ENCODE results near the gene FOS.

FOS gene

DNA sequence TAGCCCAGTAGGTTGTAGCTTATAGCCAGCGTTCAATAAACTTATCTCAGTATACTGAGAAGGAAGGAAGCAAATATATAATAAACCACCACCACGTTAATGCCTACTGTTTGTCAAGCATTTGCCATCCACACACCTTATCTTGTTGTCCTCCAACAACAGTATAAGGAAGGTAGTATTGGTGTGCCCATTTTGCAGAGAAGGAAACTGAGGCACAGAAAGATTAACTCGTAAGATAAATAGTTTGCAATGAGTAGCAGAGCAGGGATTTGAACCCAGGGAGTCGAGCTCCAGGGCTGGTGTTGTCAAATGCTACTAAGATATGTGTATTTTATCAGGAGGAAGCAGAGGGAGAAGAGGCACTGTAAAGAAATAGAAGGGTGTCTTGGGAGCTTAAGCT is 27.8 kb upstream of the FOS start:
- DNase-seq (ENCODE audit: low read depth, low spot score), result no peak

- no peak for DNase-seq (ENCODE audit: low read depth, low spot score)
These were observed 26.3 kb upstream of the FOS start for GRCh38 chr14:75252254-75252837.

DNA sequence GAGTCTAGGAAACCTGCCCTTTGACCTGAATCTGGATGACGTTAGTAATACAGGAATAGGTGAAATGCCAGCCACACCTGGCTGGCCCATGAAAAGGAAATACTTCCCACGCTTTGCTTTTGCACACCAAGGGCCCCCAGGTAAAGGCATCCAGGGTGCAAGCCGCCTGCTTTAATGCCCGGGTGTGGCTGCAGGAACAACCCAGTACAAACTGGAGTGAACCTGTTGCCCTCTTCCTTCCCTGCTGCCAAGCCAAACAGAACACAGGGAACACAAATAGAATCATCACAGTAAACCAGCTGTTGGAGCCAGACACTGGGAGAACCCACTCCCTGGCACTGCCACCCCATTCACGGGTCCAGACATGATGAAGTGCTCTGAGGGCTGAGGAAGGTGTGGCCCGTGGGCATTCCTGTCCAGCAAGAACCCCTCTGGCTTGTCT is 24.2 kb upstream of the FOS start:
- no peak for DNase-seq (ENCODE audit: low read depth, low spot score)

DNA sequence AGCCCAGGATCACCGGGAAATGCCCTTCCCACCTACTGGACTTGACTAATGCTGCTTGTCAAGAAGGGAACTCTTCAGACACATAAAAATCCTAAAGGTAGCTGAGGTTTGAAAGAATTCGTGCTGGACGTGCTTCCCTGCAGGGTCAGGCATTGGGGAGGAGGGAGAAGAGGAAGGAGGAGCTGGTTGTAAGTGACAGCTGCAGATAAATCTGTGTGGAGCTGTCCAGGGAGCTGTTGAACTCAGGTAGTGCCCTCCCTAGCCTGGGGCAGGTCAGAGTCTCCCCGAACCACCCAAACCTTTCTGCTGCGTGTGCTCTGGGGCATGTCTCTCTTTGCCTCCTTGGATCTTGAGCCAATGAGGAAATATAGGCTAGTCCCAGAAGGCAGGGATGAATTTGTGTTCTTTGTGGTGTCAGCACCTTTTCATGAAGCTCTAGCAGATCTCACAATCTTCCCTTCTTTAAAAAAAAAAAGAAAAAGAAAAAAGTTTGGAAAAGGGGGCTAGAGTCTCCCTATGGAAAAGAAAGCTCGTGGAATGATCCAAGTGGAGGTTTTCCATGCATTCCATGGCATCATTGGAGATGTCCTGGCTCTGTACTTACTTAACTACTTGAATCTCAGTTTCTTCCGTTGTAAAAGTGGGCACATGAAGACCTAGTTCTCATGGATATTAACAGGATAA is 23.6 kb upstream of the FOS start:
- DNase-seq (ENCODE audit: low read depth, low spot score), result no peak

GRCh38 chr14:75258079-75258802 is 20.4 kb upstream of the FOS start:
- DNase-seq (ENCODE audit: low read depth, low spot score), result no peak

DNA sequence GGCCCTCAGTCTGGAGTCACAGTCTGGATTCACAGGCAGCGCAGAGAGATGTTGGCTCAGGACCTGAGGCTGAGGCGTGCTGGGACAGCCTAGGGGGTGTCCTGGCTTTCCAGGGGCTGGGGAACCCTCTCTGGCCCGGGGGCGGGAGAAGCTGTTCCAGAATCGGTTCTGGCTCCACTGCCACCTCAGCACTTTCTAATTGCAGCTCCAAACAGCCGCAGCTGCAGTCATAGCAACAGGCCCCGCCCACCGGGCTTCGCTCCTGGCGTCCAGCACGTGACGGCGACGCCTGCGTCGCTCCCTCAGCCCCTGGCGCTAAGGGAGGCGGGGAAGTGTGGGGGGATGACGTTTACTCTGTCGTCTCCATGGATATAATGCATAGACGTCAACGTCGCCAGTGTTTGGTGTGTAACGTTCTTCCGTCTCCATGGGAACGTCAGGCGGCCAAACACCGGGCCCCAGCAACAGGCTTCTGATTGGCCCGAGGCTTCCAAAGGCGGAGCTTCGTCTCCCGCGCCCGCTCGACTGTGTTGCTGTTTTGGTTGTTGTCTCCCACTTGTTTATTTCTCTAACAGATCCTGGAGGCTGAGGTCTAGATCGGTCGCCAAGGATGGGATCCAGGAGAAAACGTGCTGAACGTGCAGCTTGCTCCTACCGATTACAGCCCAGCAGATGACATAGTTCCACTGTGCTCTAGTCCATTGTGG is 19.7 kb upstream of the FOS start:
- peak; percentile 100 for DNase-seq (ENCODE audit: low read depth, low spot score)

DNA sequence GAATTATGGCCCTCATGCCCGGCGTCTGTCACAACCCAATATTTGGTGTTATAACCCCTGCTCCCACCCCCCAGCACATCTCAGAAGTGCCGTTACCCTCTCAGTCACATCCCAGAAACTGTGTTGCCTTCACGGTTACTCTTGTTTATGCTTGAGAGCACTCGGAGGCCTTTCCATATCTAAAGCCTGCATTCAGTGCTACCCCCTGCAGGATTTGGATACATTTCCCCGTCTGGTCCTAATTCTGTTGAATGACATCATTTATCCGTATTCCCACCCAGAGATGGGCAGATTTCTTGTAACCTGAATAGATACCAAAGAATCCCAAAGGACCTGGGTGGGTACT is 19.1 kb upstream of the FOS start:
- DNase-seq (ENCODE audit: low read depth, low spot score), result no peak

DNA sequence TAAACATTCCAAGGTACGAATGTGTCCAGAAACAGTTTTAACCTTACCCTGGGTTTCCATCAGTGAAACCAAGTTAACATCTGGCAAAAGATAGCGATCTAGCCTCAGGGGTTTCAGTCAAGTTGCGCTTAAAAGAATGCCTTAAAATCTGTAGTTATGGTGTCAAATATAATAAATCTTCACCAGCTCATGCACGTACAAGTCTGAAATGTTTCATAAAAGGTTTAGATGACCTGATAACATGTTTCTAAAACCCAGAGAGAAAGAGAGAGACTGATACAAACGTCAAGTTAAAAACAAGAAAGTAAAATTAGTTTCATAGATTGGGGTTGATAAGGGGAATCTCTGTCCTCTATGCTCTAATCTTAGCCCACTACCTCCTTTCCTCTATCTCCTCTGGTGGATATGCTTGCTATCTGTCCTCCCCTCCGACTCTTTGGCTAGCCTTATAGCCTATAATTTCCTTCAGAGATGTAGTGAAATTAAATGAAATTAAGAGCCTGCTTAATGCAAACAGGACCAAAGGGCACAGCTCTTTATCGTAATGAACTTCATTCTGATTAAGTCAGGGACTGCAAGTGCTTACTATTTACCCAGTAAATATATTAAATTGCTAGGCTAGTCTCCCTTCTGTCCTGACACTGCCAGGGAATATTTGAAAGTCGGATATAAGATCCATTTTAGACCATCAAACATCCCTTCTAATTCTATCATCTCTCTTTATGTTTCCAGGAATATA is 18.4 kb upstream of the FOS start:
- DNase-seq (ENCODE audit: low read depth, low spot score), result no peak

GRCh38 chr14:75261820-75262219 is 16.8 kb upstream of the FOS start:
- DNase-seq (ENCODE audit: low read depth, low spot score), result no peak

DNA sequence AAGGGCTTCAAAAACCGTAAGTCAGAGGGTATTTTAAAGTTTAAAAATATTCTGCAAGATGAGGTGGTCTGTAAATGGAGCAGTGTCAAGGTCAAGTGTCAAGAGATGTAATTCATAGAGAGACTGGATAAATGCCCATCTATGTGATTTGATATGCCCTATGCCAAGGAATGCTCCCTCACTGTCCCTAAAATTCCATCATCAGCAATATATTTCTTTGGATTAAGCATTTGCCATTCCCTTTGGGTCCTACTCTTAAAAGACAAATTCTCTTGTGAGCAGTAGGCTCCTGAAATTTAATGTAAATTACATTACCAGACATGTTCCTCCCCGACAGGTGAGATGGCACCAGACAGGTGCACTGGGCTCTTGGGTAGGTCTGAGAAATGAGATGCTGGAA is 16.0 kb upstream of the FOS start:
- DNase-seq (ENCODE audit: low read depth, low spot score), result no peak

GRCh38 chr14:75264036-75264435 is 14.6 kb upstream of the FOS start:
- DNase-seq (ENCODE audit: low read depth, low spot score), result no peak

GRCh38 chr14:75267141-75267721 is 11.4 kb upstream of the FOS start:
- DNase-seq (ENCODE audit: low read depth, low spot score), result peak; percentile 87

GRCh38 chr14:75268633-75269550 is 9.7 kb upstream of the FOS start:
- no peak for DNase-seq (ENCODE audit: low read depth, low spot score)

GRCh38 chr14:75271514-75271913 is 7.1 kb upstream of the FOS start:
- DNase-seq (ENCODE audit: low read depth, low spot score), result no peak

GRCh38 chr14:75273272-75274049 is 5.2 kb upstream of the FOS start:
- DNase-seq (ENCODE audit: low read depth, low spot score), result peak; percentile 61

DNA sequence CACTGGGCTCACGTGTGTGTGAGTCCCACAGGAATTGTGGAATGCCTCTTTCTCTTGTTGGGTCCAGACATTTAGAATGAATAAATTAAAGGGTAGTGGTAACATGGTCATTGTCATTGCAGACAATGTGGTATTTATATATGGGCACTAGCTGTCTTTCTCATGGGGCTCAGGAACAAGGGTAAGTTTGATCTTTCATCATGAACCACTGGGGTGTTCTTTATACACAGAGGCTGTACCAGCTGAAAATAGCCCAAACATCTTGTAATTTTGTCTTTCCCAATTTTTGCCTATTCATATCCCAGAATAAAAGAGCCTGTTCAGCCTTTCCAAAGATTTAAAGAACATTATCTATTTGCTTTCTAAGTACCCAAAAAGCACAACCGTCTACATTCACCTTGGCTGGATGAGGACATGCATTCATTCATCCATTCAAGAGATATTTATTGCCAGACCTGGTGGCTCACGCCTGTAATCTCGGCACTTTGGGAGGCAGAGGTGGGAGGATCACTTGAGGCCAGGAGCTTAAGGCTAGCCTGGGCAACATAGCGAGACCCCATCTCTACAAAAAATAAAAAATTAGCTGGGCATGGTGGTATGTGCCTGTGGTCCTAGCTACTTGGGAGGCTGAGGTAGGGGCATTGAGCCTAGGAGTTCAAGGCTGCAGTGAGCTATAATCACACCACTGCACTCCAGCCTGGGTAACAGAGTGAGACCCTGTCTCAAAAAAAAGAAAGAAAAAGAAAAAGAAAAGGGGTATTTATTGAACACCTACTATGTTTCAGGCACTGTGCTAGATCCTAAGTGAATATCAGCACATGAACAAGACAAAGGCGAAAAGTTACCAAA is 4.4 kb upstream of the FOS start:
- DNase-seq (ENCODE audit: low read depth, low spot score), result peak; percentile 63

DNA sequence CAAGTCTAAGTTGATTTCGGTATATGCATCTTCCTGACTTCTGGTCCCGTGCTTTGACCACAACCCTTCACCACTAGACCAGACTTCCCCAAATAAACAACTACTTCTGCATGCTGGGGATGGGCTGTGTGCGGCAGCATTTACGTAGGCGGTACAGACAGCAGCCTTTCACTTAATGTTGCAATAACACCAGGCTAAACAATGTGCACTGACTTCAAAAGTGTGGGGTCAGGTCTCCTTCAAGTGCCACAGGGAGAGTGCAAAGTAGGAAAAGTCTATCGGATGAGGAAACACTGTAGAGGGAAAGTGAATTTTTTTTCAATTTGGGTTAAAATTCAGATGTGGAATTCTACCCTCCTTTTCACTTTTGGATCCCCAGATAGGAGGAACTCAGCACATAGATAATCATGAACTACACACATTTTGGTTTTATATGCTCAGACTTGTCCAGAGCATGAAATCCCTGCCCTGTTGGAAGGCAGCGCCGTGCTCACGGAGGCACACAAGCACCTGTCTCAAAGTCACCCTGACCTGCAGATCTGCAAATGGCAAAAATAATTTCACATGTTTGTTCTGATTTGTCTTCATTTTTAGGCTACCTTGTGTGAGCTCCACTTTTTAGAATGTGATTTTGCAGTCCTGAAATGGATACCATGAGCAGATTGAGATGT is 3.6 kb upstream of the FOS start:
- DNase-seq (ENCODE audit: low read depth, low spot score), result no peak

GRCh38 chr14:75275598-75275997 is 3.0 kb upstream of the FOS start:
- no peak for DNase-seq (ENCODE audit: low read depth, low spot score)
